ENCODE measurements around the gene ZBTB42.

Gene ZBTB42

DNA sequence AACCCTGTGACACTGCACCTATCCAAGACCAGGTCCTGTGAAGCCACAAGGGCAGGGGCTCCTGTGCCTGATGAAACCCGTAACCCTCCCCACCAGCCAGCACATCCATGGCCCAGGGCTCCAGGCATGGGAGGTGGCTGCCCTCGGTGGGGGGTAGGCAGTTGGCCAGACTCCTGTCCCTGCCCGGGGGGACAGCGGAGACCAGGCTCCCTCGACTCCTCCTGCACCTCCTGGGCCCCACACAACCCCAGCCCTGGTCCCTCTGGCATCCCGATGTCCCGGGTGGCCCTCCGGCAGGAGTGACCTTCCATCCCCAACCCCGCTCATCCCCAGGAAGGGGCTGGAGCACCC is 16.7 kb upstream of the ZBTB42 start:
- no peak for DNase-seq

- no peak for DNase-seq
These were observed 15.8 kb upstream of the ZBTB42 start for GRCh38 chr14:104784846-104785707.

DNA sequence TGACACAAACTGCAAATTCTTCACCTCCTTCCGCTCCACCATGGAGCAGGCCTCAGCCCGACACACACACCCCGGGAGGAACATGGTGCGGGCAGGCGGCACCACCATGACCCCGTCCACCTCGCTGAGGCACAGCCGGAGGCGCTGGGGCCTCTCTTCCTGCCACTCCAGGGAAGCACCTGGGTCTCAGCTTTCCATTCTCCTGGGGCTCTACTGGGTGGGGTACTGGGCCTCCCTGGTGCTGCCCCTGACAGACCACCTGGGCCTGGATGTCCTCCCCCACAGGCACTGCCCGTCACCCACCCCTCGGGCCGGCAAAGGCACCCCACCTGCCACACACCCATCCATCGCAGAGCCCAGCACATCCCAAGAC is 15.2 kb upstream of the ZBTB42 start:
- no peak for DNase-seq

DNA sequence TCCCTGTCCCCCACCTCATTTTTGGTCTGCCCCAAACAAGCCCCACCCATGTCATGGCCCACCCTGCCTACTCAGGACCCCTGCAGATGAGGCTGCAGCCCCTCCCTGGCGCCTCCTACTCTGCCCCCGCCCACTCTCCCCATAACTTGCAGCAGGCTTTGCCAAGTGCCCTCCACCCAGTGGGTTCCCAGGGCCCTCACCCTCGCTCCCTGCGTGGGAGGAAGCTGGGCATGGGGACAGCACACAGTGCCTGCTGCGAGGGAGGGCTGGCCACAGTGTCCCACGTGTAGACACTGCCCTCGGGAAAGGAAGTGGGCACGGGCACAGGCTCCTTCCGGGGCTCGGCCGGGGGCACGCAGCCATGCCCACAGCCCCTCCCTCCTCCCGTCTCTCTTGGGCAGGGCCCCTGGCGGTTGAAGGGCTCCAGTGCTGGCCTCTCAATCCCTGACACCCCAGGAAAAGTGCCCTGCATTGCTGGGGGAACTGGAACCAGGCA is 14.8 kb upstream of the ZBTB42 start:
- no peak for DNase-seq

DNA sequence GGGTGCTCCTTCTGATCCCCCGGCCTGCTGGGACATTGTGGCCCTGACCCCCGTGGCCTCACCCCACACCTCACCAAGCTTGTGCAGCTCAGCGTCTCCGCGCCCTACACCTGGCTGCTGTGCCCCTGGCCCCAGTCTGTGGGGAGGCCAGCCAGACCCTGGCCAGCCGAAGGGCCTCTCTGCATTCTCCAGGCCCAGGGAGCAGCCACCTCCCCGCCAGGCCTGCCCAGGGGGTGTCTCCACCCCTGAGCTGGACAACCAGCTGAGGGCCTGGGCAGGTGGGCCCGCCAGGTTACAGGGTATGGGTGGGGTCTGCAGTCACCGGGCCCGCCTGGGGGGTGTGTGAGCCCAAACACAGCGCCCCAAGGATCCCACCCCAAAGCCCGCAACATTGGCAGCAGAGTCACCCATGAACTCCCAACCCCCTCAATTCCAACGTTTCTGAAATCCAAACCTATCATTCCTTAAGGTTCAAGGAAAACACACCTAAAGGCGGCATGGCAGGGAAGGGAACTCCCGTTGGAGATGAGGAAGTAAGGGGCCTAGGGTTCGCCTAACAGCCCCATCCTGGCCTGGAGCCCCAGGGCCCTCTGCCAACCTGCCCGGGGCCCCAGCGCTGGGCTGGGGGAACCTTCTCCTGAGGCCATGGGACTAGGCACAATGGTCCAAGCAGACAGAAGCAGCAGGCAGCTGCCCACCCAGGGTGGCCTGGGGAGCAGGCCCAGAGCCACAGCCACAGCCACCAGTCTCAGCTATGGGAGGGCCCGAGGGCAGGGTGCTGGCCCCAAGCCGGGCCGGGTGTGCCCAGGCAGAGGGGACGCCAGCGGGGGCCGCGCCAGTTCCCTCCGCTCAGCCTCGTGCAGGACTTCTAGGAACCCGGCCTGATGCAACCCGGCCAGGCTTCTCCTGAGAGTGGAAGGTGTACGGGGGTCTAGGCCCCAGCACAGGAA is 13.9 kb upstream of the ZBTB42 start:
- no peak for DNase-seq

DNA sequence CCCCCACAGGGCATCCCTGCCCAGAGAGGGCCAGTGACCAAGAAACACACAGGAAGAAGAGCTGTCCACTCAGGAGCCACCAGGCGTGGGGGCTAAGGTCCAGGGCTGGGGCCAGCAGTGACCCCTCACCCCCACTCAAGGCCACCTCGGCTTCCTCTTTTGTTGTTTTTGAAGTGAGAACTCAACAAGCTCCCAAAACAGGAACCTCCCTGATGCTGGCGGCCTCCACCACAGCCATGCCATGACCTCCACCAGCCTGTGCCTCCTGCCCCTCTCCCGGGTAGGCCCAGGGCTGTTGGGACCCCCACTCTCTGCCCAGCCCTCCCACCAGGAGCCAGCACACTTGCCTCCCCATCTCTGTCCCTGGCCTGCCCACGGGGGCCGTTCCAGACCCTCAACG is 13.2 kb upstream of the ZBTB42 start:
- no peak for DNase-seq

DNA sequence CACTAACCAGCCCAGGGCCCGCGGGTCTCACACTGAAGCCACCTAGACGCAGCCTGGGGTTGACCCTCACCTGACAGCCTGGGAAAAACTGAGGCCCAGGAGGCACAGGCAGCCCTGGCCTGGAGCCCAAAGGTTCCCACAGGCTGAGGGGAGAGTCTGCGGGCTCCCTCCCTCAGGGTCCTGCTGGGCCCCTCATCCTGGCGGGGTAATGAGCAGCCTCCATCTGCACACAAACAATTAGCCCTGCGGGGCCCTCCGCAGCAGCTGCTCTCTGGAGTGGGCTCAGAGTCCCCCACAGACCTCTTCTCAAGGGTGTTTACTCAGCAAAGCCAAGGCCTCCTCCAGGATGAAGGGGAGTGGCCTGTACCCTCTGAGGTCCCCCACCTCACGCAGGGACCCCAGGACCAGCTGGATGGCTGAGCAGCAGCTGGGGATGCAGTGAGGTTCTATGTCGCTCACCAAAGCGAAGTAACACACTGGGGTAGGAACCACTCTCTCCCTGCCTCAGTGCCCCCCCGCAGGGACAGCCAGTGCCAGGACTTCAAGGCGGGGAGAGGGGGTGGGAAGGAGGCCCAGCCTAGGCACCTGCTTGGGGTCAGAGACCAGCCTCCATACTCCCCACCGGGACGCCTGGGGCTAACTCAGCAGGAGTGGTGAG is 12.6 kb upstream of the ZBTB42 start:
- peak; percentile 80 for DNase-seq

DNA sequence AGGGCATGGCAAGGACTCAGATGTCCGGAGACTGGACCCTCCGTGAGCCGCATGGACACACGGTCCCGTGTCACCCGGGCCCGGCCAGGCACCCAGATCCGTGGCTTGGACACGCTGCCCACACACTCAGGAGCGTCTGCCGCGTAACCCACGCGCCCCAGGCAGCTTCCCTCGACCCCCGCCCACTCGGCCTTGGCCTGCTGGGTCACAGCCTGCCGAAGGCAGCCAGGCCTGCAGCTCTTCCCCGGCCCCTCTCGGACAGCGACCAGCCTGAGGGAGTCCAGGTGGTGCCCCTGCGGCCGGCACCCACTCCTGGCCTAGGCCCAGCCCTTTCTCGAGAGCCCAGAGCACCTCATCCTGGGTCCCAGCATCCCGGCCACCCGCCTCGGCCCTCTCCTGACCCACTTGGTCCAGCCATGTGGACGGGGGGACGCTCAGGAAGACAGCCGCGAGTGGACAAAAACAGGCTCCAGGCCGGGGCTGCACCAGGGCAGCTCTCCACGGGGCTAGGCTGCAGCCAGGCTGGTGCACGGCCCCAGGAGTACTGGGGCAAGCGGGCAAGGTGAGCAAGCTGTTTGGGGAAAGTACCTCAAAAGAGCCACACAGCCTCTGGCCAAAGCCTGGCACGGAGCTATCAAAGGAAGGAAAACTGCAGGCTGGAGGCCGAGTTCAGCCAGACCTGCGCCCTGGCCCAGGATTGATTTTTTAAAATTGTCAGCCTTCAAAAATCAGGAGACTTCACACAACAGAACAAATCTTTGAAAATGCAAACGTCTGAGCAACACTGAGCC is 11.8 kb upstream of the ZBTB42 start:
- DNase-seq, result no peak

- no peak for DNase-seq
These were observed 10.9 kb upstream of the ZBTB42 start for GRCh38 chr14:104789752-104790743.

DNA sequence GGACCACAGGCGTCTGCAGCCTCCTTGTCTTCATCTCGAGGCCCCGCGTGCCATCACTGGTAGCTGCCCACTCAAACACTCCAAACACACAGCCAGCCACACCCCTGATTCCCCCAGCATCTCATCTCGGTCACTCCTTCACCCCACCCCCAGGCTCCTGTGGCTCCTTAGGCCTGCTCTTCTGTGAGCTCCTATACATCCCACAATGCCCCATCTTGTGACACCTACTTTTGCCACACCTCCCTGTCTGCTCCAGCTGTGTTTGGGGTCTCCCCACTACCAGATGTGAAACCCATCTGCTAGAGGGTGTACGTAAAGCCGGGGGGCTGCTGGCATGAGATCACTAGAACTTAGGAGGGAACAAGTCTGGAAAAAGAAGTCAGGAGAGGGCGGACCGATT is 9.5 kb upstream of the ZBTB42 start:
- no peak for DNase-seq

DNA sequence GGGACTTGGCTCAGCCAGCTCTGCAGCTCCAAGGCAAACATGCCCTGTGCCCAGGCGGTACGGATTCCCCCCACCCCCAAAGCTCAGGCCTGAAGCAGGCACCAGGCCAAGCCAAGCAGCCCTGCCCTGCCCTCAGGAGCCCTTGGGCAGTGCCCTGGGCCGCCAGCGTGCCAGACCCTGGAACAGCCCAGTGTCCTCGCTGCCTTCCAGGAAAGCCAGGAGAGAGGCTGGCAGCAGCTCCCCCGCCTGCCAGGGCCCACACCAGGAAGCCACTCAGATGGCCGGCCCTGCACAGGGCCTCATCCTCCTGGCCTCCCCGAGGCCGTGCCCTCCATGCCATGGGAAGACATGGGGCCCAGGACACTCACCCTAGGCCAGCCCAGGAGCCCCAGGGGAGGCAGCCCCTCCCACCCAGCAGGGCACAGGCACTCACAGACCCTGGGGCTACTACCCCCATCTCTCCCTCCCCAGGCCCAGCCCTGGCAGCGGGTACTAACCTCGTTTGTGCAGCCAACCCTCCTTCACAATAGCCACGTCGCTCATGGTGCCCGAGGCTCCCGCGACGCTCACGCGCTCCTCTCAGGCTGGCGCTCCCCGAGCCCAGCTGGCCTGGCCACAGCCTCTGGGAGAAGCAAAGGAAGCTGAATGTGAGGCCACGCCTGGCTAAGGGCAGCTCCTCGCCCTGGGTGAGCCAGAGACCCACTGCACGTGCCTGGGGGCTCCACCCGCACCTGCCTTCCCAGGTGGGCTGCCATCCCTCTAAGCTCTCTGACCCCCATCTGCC is 8.6 kb upstream of the ZBTB42 start:
- DNase-seq, result no peak

- DNase-seq, result no peak
These were observed 7.8 kb upstream of the ZBTB42 start for GRCh38 chr14:104792945-104793702.

DNA sequence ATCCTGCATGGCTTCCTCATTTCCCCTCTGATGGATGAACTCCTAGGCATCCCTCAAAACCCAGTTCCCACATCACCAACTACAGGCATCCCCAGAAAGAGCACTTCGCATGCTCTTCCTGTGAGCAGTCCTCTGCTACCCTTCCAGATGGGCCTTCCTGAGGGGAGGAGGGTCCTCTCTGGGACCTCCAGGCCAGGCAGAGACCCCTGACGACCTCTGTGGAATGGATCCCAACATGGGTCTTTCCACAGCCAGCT is 7.3 kb upstream of the ZBTB42 start:
- no peak for DNase-seq

DNA sequence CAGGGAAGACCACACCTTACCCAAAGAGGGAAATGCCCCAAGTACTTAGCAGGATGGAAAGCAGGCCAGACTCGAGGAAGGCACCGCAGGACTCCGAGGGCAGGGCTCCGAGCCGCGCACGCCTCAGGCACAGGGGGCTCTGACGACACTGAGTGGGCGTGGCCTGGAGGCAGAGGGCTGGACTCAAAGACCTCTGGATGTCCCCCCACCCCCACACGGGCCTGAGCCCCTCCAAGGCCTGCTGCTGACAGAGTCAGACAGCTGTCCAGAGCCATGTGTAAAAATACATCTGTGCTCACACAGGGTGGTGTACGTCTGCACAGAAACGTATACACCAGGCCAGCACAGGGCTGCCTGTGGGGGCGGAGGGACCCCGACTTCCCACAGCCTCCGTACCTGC is 6.8 kb upstream of the ZBTB42 start:
- no peak for DNase-seq

- no peak for DNase-seq
These were observed 6.3 kb upstream of the ZBTB42 start for GRCh38 chr14:104794631-104794992.

GRCh38 chr14:104794993-104795780 is 5.7 kb upstream of the ZBTB42 start, which contains the start of gene AKT1:
TSS of gene AKT1 (minus strand) at chr14:104795748. CDS start at chr14:104792643, 3,105 bp downstream.
- no peak for DNase-seq

DNA sequence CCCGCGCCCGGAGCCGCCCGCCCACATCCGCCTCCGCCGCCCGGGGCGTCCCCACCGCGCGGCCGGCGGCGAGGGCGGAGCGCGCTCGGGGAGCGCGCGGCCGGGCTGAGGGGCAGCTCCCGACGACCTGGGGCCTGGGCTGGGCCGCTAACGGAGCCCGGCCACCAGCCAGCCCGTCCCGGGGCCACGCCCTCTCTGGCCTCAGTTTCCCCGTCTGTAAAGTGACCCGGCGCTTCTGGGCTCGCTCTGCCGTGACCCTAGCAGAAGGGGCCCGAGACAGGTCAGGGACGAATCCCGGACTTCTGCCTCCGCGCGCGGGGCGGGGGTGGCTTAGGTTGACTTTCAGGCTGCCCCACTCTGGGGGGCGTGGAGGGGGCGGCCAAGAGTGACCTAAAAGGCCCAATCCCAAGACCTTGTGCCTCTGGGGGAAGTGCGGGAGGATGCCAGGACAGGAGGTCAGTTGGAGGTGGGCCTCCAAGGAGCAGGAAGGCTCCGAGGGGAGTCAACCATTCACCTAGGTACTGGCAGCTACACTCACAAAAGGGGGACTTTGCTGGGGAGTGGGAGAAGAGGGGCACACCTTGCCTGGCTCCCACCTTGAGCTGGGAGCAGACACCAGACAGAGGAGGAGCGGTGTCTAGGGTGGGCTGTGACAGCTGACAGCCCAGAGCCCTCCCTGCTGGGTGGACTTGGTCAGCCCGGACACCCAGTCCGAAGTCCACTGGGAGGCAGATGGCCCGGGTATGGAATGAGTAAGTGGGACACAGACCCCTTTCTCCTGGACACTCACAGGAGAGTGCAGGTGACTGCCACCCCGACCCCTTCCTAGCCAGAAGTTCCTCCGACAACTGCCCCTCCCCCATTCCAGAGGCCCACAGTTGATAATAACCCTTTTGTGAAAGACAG is 4.9 kb upstream of the ZBTB42 start:
- no peak for DNase-seq

- no peak for DNase-seq
These were observed 4.2 kb upstream of the ZBTB42 start for GRCh38 chr14:104796687-104797081.

All from NCI-H524 treated with DMSO at 0.1 percent for 48 hours (cell line).